Ovary (tissue), 9 donors: ENCODE measurements around the gene SH3BGRL2. TPM values are rescaled to one million over a fixed set of nuclear protein-coding genes. Genes with fewer than 3 reads are reported as not detected.

Experiments used
- DNase-seq, 5 donors: peaks; one replicate each; pipeline ENCODE4 v3.0.0-alpha.2; 2019 to 2020
- H3K27ac ChIP-seq, 2 donors: fragments of 200-600 bp; one replicate each; pipeline versions ENCODE4 v1.5.1 to v1.8.0; 2019 to 2022
- H3K27me3 ChIP-seq: fragments of 200-600 bp; one replicate; pipeline ENCODE4 v1.8.0; 2022
- H3K36me3 ChIP-seq: fragments of 200-600 bp; sonication (generic); one replicate; pipeline ENCODE4 v1.5.1; 2019
- H3K4me1 ChIP-seq: one replicate; pipeline ENCODE4 v1.8.1; 2013; ENCODE audit warnings: mild to moderate bottlenecking, moderate library complexity; ENCODE audit not compliant: insufficient read depth
- H3K4me3 ChIP-seq: fragments of 200-600 bp; sonication (generic); one replicate; pipeline ENCODE4 v1.5.1; 2017
- H3K9me3 ChIP-seq, 2 donors: fragments of 200-600 bp in 1 of 2; sonication (generic) in 1 of 2; one replicate each; pipeline versions ENCODE4 v1.5.1 to v1.8.1; 2013 to 2019; ENCODE audit warnings: mild to moderate bottlenecking in 1 of 2, moderate library complexity in 1 of 2
- CTCF ChIP-seq, 3 donors: fragments of 450-650 bp in 2 of 3; fragments of 200-600 bp in 1 of 3; IDR thresholded peaks; one replicate each; pipeline versions ENCODE4 v1.5.1 to v1.8.0; 2016 to 2022; ENCODE audit warnings: antibody characterized with exemption in 3 of 3, mild to moderate bottlenecking in 1 of 3
- EP300 ChIP-seq: sonication (generic); formaldehyde crosslinking; IDR thresholded peaks from one replicate; pipeline ENCODE4 v1.6.1; 2017; ENCODE audit warnings: antibody characterized with exemption
- POLR2A ChIP-seq: fragments of 450-650 bp; IDR thresholded peaks from one replicate; pipeline ENCODE4 v1.6.1; 2017; ENCODE audit warnings: antibody characterized with exemption, mild to moderate bottlenecking, moderate library complexity
- WGBS, 3 donors: extraction: QIAGEN DNeasy Blood & Tissue Kit in 1 of 3; methylation state at CpG; one replicate each; pipeline versions ENCODE4 v1.1.5 to v1.1.7; 2013 to 2017; 5-methylcytosine and 5-hydroxymethylcytosine counted together
- intact Hi-C, 4 donors: fragments of 100-400 bp; cut with DNase I; formaldehyde crosslinking; loops; one replicate each; pipeline versions ENCODE4 v1.11.0 to v1.15.1; 2022 to 2023
- polyA plus RNA-seq, 2 donors: library from polyadenylated mRNA; stranded (reverse); fragments of 200-250 nt in 1 of 2; fragments of 350-450 nt in 1 of 2; fragmentation: Illumina TruSeq in 1 of 2; extraction: RNeasy Lipid Tissue Mini Kit (QIAGEN cat#74804) in 1 of 2; gene quantifications; one replicate each; pipeline ENCODE4 v1.2.3, GENCODE V29; 2013 to 2014
- total RNA-seq, 7 donors: library from RNA; depleted of rRNA in 2 of 7; stranded (reverse); fragments of >200 nt in 2 of 7; fragmentation: NEBNext Ultra II Directional in 3 of 7; extraction: Animal tissue kit (Norgen Biotek cat#: 25700) in 3 of 7; gene quantifications; one replicate each; pipeline versions ENCODE4 v1.1.0 to v1.2.4, GENCODE V29; 2016 to 2023
- donor health status: DM: no; HTN: no; CAD: no; lungs with moderate emphysema.
- donor health status: DM: no; HTN: no; CAD: no.
- donor health status: Bipolar disorder and iron deficiency.
- donor health status: DM: yes; HTN: yes; CAD: no.
- donor health status: DM: no; HTN: no; CAD: no.
- donor health status: DM: yes; HTN: yes; CAD: no.

Gene SH3BGRL2
- total and polyA plus RNA-seq, 9 donors: 3.8 to 19.0 (median 8.1) TPM

- intact Hi-C loops: no loop called here
- no peak for DNase-seq
- 78 to 91% (median 80%) methylated on average over 5 of the region's 5 CpGs for WGBS, 3 donors
- Histone ChIP-seq H3K27me3 (no peaks in the 10 kb centered on the region), H3K27ac (no peak overlapping the region), H3K9me3 (no peaks in the 10 kb centered on the region), H3K4me1 (no peaks in the 10 kb centered on the region), H3K36me3 (no peaks in the 10 kb centered on the region), H3K4me3 (no peak overlapping the region)
- TF ChIP-seq EP300 (no peak), POLR2A (no peak), CTCF (IDR thresholded peaks at IDR 0.05) (no peak)
Observed at GRCh38 chr6:79702691-79703090, 71.6 kb downstream of the SH3BGRL2 start.

DNA sequence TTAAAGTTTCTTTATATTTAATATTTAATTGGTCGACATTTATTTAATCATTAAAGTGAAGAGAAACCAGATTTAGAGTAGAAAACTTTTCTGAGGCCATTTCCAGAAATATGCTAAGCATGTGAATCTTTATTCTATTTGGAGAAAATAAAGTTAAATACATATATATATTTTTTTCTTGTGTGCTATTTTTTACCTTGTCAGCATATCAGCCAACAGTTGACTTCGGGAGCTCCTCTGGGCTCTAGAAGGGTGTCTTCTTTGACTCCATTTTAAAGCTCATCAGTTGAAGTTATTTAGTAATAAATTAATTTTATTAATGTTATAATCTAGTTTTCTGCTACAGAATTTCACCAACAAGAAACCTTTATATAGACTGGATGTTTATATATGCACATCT, 73.1 kb downstream of the SH3BGRL2 start:
- Histone ChIP-seq H3K27ac (no peak overlapping the region), H3K36me3 (no peaks in the 10 kb centered on the region), H3K9me3 (no peaks in the 10 kb centered on the region), H3K27me3 (no peaks in the 10 kb centered on the region), H3K4me3 (no peak overlapping the region), H3K4me1 (no peaks in the 10 kb centered on the region)
- TF ChIP-seq POLR2A (no peak), CTCF (IDR thresholded peaks at IDR 0.05) (no peak), EP300 (no peak)
- DNase-seq: no peak
- intact Hi-C loops: no loop called here
- 84 to 91% (median 89%) methylated on average over 2 of the region's 2 CpGs for WGBS, 3 donors

- Histone ChIP-seq H3K9me3 (no peaks in the 10 kb centered on the region), H3K4me3 (no peak overlapping the region), H3K36me3 (no peaks in the 10 kb centered on the region), H3K27ac (no peak overlapping the region), H3K27me3 (no peaks in the 10 kb centered on the region), H3K4me1 (no peaks in the 10 kb centered on the region)
- WGBS, 3 donors: 50 to 56% (median 53%) methylated on average over 5 of the region's 5 CpGs
- TF ChIP-seq EP300: no peak
- no peak for TF ChIP-seq POLR2A
- TF ChIP-seq CTCF (IDR thresholded peaks at IDR 0.05): no peak
- DNase-seq: no peak
- intact Hi-C loops: no loop called here
Observed at GRCh38 chr6:79705456-79705995, 74.4 kb downstream of the SH3BGRL2 start.

DNA sequence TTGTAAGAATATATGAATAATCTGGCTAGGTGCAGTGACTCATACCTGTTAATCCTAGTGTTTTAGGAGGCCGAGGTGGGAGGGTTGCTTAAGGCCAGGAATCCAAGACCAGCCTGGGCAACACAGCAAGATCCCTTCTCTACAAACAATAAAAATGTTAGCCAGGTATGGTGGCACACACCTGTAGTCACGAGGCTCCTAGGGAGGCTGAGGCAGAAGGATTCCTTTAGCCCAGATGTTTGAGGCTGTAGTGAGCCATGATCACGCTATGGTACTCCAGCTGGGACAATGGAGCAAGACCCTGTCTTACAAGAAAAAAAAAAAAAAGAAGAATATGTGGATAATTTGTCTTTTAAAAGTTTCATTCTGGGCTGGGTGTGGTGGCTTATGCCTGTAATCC, 75.4 kb downstream of the SH3BGRL2 start:
- TF ChIP-seq POLR2A (no peak), EP300 (no peak), CTCF (IDR thresholded peaks at IDR 0.05) (no peak)
- no peaks in the 10 kb centered on the region for H3K36me3 ChIP-seq
- intact Hi-C loops: no loop called here
- WGBS, 3 donors: 96 to 99% (median 97%) methylated on average over 3 of the region's 3 CpGs
- H3K4me3 ChIP-seq: no peak overlapping the region
- H3K27me3 ChIP-seq: no peaks in the 10 kb centered on the region
- H3K4me1 ChIP-seq: no peaks in the 10 kb centered on the region
- no peak overlapping the region for H3K27ac ChIP-seq
- H3K9me3 ChIP-seq: no peaks in the 10 kb centered on the region
- DNase-seq: no peak
